GM23338 (cell line): ENCODE measurements around the gene YPEL4. TPM values are rescaled to one million over a fixed set of nuclear protein-coding genes. Genes with fewer than 3 reads are reported as not detected.
A peak's percentile ranks its signal among the peaks of the same experiment; 100 is the strongest.

Experiments used
- ATAC-seq: fragments of 200-7000 bp; cut with Tn5 transposase; 3 replicates; pipeline ENCODE4 v1.9.1; 2020
- DNase-seq: peaks from one replicate; pipeline ENCODE4 v3.0.0-alpha.2; 2015; ENCODE audit warnings: low spot score
- H2AFZ ChIP-seq: fragments of 200-600 bp; sonication (generic); 2 replicates; pipeline ENCODE4 v1.8.0; 2016; ENCODE audit warnings: antibody characterized with exemption, mild to moderate bottlenecking, moderate library complexity
- H3F3A ChIP-seq: fragments of 200-600 bp; sonication (generic); replicated peaks from 2 replicates; pipeline ENCODE4 v1.8.0; 2017; ENCODE audit warnings: antibody characterized with exemption, mixed run types, low read depth
- H3K27ac ChIP-seq: fragments of 200-600 bp; sonication (generic); 2 replicates; pipeline ENCODE4 v1.6.1; 2016; ENCODE audit warnings: low read depth
- H3K27me3 ChIP-seq: fragments of 200-600 bp; sonication (generic); 2 replicates; pipeline ENCODE4 v1.8.0; 2016; ENCODE audit warnings: mild to moderate bottlenecking, mixed run types, moderate library complexity; ENCODE audit not compliant: insufficient read depth
- H3K36me3 ChIP-seq: fragments of 200-600 bp; sonication (generic); 2 replicates; pipeline ENCODE4 v1.8.0; 2016; ENCODE audit warnings: mild to moderate bottlenecking; ENCODE audit not compliant: insufficient read depth
- H3K4me1 ChIP-seq: fragments of 200-600 bp; sonication (generic); 2 replicates; pipeline ENCODE4 v1.8.0; 2016; ENCODE audit warnings: mild to moderate bottlenecking, moderate library complexity; ENCODE audit not compliant: insufficient read depth
- H3K4me2 ChIP-seq: fragments of 200-600 bp; sonication (generic); 2 replicates; pipeline ENCODE4 v1.7.1; 2017; ENCODE audit warnings: mixed run types
- H3K4me3 ChIP-seq: fragments of 200-600 bp; sonication (generic); 2 replicates; pipeline ENCODE4 v1.6.1; 2016; ENCODE audit warnings: mixed run types
- H3K79me2 ChIP-seq: fragments of 200-600 bp; sonication (generic); replicated peaks from 2 replicates; pipeline ENCODE4 v1.8.0; 2017; ENCODE audit warnings: mild to moderate bottlenecking; ENCODE audit not compliant: insufficient read depth
- H3K9me2 ChIP-seq: fragments of 200-600 bp; sonication (generic); 2 replicates; pipeline ENCODE4 v1.8.0; 2017; ENCODE audit not compliant: insufficient read depth
- H4K20me1 ChIP-seq: fragments of 200-600 bp; sonication (generic); replicated peaks from 2 replicates; pipeline ENCODE4 v1.8.0; 2017; ENCODE audit warnings: mild to moderate bottlenecking; ENCODE audit not compliant: insufficient read depth
- H3K27ac Mint-ChIP-seq: 2 replicates; pipeline ENCODE4 v1.8.0; 2020; ENCODE audit warnings: inconsistent platforms, mild to moderate bottlenecking, moderate library complexity, mixed read lengths
- H3K27me3 Mint-ChIP-seq: 3 replicates; pipeline ENCODE4 v1.8.0; 2022; ENCODE audit warnings: low read depth, mild to moderate bottlenecking, moderate library complexity, mixed read lengths, inconsistent platforms; ENCODE audit not compliant: insufficient read depth, poor library complexity
- H3K36me3 Mint-ChIP-seq: 3 replicates; pipeline ENCODE4 v1.8.0; 2021; ENCODE audit warnings: low read depth, mild to moderate bottlenecking, inconsistent platforms, moderate library complexity, mixed read lengths
- H3K4me1 Mint-ChIP-seq: 3 replicates; pipeline ENCODE4 v1.8.0; 2020; ENCODE audit warnings: mild to moderate bottlenecking, inconsistent platforms, mixed read lengths
- H3K4me3 Mint-ChIP-seq: 3 replicates; pipeline ENCODE4 v1.8.0; 2021; ENCODE audit warnings: moderate library complexity, mild to moderate bottlenecking, inconsistent platforms, mixed read lengths
- H3K9me3 Mint-ChIP-seq: 3 replicates; pipeline ENCODE4 v1.8.0; 2020; ENCODE audit warnings: moderate library complexity, mild to moderate bottlenecking, inconsistent platforms, mixed read lengths
- CREB1 ChIP-seq: fragments of 250-450 bp; sonication (Bioruptor Pico); IDR thresholded peaks from 2 replicates; pipeline ENCODE4 v1.5.0; 2020; ENCODE audit warnings: low read depth, mild to moderate bottlenecking, moderate library complexity
- CTCF ChIP-seq, 2 experiments: fragments of 200-600 bp in 1 of 2; sonication (generic) in 1 of 2; conservative IDR thresholded peaks; 2 replicates each; pipeline versions ENCODE4 v1.5.1 to v1.6.1; 2016 to 2017; ENCODE audit warnings: antibody characterized with exemption in 2 of 2, low read depth in 2 of 2, mild to moderate bottlenecking in 2 of 2, moderate library complexity in 1 of 2
- EZH2 ChIP-seq: fragments of 200-600 bp; sonication (generic); IDR thresholded peaks from one replicate; pipeline ENCODE4 v1.8.0; 2017; ENCODE audit warnings: antibody characterized with exemption, mild to moderate bottlenecking, low read depth; ENCODE audit not compliant: unreplicated experiment
- EZH2phosphoT487 ChIP-seq: fragments of 200-600 bp; sonication (generic); IDR thresholded peaks from one replicate; pipeline ENCODE4 v1.8.1; 2018; ENCODE audit warnings: antibody characterized with exemption; ENCODE audit not compliant: unreplicated experiment
- JUNB ChIP-seq: IDR thresholded peaks from one replicate; pipeline ENCODE4 v1.6.1; 2016; ENCODE audit warnings: antibody characterized with exemption; ENCODE audit not compliant: unreplicated experiment
- POLR2AphosphoS5 ChIP-seq: IDR thresholded peaks from 2 replicates; pipeline ENCODE4 v1.6.1; 2016; ENCODE audit warnings: antibody characterized with exemption, low read depth
- STAT1 ChIP-seq: IDR thresholded peaks from one replicate; pipeline ENCODE4 v1.6.1; 2016; ENCODE audit warnings: antibody characterized with exemption; ENCODE audit not compliant: unreplicated experiment
- ZNF331 ChIP-seq: fragments of 250-450 bp; sonication (Bioruptor Pico); IDR thresholded peaks from 2 replicates; pipeline ENCODE4 v1.5.0; 2020; ENCODE audit warnings: low read depth, mild to moderate bottlenecking, moderate library complexity
- ZNF462 ChIP-seq: fragments of 250-450 bp; sonication (Bioruptor Pico); IDR thresholded peaks from 2 replicates; pipeline ENCODE4 v1.5.0; 2020; ENCODE audit warnings: mild to moderate bottlenecking, moderate library complexity
- polyA plus RNA-seq: library from polyadenylated mRNA; unstranded; fragments of >200 nt; fragmentation: Nextera tagmentation; extraction: Ambion mirVana; gene quantifications from 2 replicates; pipeline ENCODE4 v1.2.1, GENCODE V29; 2016
- total RNA-seq: library from RNA; depleted of rRNA; stranded (reverse); fragments of >200 nt; shearing (Covaris generic); gene quantifications from 2 replicates; pipeline ENCODE4 v1.2.3, GENCODE V29; 2014

Gene YPEL4
- total and polyA plus RNA-seq, 2 experiments from 2014 or later: 1.1 TPM; not detected in 1

- TF ChIP-seq CTCF (conservative IDR thresholded peaks at IDR 0.05; ENCODE audit: low read depth in 2 of 2): 0 out of 4 replicates have a peak, but pooled peaks have one; percentile 18 to 20
Observed at GRCh38 chr11:57638811-57639320, 10.8 kb downstream of the YPEL4 start (continued).

- H3K36me3 Mint-ChIP-seq: peaks cover 49% of the 10 kb centered on the region
Observed at GRCh38 chr11:57638005-57638781, 11.5 kb downstream of the YPEL4 start.

More at GRCh38 chr11:57638005-57638781, 11.5 kb downstream of the YPEL4 start:
- Histone ChIP-seq H3K4me1 (peaks cover 44% of the 10 kb centered on the region), H3F3A (peaks cover 55% of the 10 kb centered on the region), H3K27me3 (no peaks in the 10 kb centered on the region), H4K20me1 (peaks cover 31% of the 10 kb centered on the region), H3K9me2 (peaks cover 26% of the 10 kb centered on the region), H3K79me2 (peaks cover 49% of the 10 kb centered on the region), H3K36me3 (0 out of 2 replicates have a peak, but pooled peaks cover 13% of the 10 kb centered on the region), H3K4me3 (peak overlapping the region; percentile 99), H2AFZ (no peak overlapping the region), H3K4me2 (peak overlapping the region; percentile 93), H3K27ac (peak overlapping the region; percentile 100)
- peaks cover 51% of the 10 kb centered on the region for H3K4me1 Mint-ChIP-seq
- peak overlapping the region; percentile 99 for H3K4me3 Mint-ChIP-seq
- ATAC-seq (peak; percentile 69), DNase-seq (peak; percentile 99)
- peaks cover 38% of the 10 kb centered on the region for H3K27me3 Mint-ChIP-seq
- TF ChIP-seq STAT1 (no peak), EZH2 (no peak), ZNF331 (CRISPR knock-in tag) (no peak), JUNB (no peak), POLR2AphosphoS5 (peak; percentile 78), ZNF462 (CRISPR knock-in tag) (no peak), CREB1 (CRISPR knock-in tag) (no peak), CTCF (conservative IDR thresholded peaks at IDR 0.05; ENCODE audit: low read depth in 2 of 2) (0 out of 4 replicates have a peak, but pooled peaks of 1 of the 2 experiments have one; percentile 2), EZH2phosphoT487 (no peak)
- peaks cover 3% of the 10 kb centered on the region; the same call in 1 of the 3 replicates for H3K9me3 Mint-ChIP-seq
- H3K27ac Mint-ChIP-seq: peak overlapping the region; percentile 99
